Immature natural killer cell (primary cell): ENCODE measurements around the gene PEG3. TPM values are rescaled to one million over a fixed set of nuclear protein-coding genes. Genes with fewer than 3 reads are reported as not detected.

Experiments
- DNase-seq, 3 donors: peaks; one replicate each; pipeline ENCODE4 v3.0.0; 2022; ENCODE audit warnings: mixed read lengths in 1 of 3
- H3K27ac Mint-ChIP-seq, 6 donors: one replicate each; pipeline ENCODE4 v1.8.0; 2020; ENCODE audit warnings: mixed read lengths in 6 of 6, mild to moderate bottlenecking in 5 of 6, inconsistent platforms in 4 of 6, moderate library complexity in 3 of 6
- H3K27me3 Mint-ChIP-seq, 3 donors: one replicate each; pipeline ENCODE4 v1.8.0; 2020 to 2021; ENCODE audit warnings: low read depth in 3 of 3, mild to moderate bottlenecking in 3 of 3, mixed read lengths in 3 of 3, moderate library complexity in 3 of 3, inconsistent platforms in 1 of 3
- H3K36me3 Mint-ChIP-seq, 3 donors: one replicate each; pipeline ENCODE4 v1.8.0; 2020; ENCODE audit warnings: mixed read lengths in 3 of 3, inconsistent platforms in 2 of 3, mild to moderate bottlenecking in 2 of 3
- H3K4me1 Mint-ChIP-seq, 2 donors: one replicate each; pipeline ENCODE4 v1.8.0; 2020; ENCODE audit warnings: inconsistent platforms in 2 of 2, mild to moderate bottlenecking in 2 of 2, mixed read lengths in 2 of 2, moderate library complexity in 1 of 2
- H3K4me3 Mint-ChIP-seq, 5 donors: one replicate each; pipeline ENCODE4 v1.8.0; 2020; ENCODE audit warnings: mild to moderate bottlenecking in 5 of 5, mixed read lengths in 5 of 5, inconsistent platforms in 3 of 5, moderate library complexity in 3 of 5
- H3K9me3 Mint-ChIP-seq, 6 donors: one replicate each; pipeline ENCODE4 v1.8.0; 2020; ENCODE audit warnings: mild to moderate bottlenecking in 6 of 6, mixed read lengths in 6 of 6, inconsistent platforms in 4 of 6, moderate library complexity in 3 of 6
- polyA plus RNA-seq, 3 donors: library from polyadenylated mRNA; unstranded; fragments of 300-500 nt; fragmentation: Illumina TruSeq; gene quantifications; one replicate each; pipeline ENCODE4 v1.2.3, GENCODE V29; 2021

Gene PEG3
- polyA plus RNA-seq, 3 donors from 2014 or later, result not detected

DNA sequence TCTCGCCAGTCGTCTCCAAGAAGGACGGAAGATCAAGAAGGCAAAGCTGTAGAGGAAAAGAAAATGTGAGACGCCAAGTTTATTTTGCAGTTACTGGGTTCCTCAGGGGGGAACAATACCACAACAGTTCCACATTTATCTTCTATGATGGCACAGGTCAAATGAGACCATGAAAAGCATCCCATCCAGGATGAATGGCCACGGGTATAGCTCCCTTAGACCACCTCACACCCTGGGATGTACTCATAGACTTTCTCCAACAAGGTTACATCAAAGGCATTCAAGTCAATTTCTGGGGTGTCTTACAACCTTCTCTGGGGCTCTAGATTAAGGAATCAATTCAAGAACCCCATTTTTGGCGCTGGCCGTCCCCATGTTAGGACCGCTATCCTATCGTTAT lies 4.5 kb downstream of the PEG3 start:
- H3K4me3 Mint-ChIP-seq, result no peak overlapping the region
- peaks cover 5 to 16% (median 8%) of the 10 kb centered on the region in 3 donors for H3K27me3 Mint-ChIP-seq
- H3K36me3 Mint-ChIP-seq, result peaks cover 0 to 13% (median 6%) of the 10 kb centered on the region in 3 donors
- H3K4me1 Mint-ChIP-seq, result peaks cover 6 to 9% of the 10 kb centered on the region in 2 donors
- peaks cover 22 to 61% (median 41%) of the 10 kb centered on the region in 6 donors for H3K9me3 Mint-ChIP-seq
- DNase-seq, result no peak
- no peak overlapping the region for H3K27ac Mint-ChIP-seq

DNA sequence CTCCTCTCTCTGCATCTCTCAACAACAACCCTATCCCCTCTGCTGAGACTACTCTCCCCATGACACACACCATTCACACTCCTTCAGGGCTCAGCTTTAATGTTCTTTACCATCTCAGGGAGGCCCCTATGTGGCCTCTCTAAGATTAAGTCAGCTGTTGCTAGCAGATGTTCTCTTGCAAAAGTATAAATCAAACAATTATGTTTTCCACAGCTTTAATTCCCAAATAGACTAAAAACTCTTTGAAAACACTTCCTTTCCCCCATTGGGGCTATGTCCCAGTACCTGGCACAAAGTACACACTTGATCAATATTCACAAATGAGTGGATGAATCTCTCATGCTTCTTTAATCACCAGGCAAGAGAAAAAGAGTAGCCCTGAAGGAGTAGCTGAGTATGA lies 5.1 kb downstream of the PEG3 start:
- Mint-ChIP-seq H3K4me1 (peaks cover 6 to 9% of the 10 kb centered on the region in 2 donors), H3K27me3 (peaks cover 5 to 14% (median 8%) of the 10 kb centered on the region in 3 donors), H3K27ac (no peak overlapping the region), H3K4me3 (no peak overlapping the region), H3K9me3 (peaks cover 22 to 57% (median 37%) of the 10 kb centered on the region in 6 donors), H3K36me3 (peaks cover 0 to 13% (median 6%) of the 10 kb centered on the region in 3 donors)
- DNase-seq, result no peak

DNA sequence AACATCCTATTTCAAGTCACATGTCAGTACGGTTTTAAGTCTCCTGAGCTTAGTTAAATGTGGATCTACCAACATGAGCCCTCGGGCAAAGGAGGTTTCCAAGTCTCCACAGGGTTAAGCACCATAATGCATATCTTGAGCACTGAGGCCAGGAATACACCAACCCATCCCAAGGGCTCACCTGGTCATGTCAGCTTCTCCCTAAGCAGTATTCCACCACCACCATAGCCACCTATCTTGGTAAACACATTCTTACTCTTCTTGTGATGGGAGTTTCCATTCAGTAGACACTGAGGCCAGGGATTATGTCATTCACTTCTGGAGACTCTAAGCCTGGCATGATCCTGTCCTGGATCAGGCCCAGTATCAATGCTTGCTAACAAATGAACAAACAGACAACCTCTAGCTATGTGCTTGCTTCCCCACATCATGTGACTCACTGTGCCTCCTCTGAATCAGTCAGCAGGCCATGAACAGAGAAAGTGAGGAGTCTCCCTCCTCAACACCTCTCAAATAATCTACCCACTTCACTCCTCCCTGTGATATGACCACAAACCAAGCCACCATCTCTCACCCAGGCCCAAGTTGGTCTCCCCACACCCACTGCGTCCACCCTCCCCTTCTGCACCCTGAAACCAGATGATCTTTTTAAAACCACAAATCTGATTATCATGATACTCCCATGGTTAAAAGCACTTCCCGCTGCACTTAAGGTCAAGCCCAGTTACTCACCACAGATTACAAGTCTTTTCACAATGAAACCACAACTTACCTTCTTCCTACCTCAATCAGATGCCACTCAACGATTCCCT lies 5.8 kb downstream of the PEG3 start:
- H3K27ac Mint-ChIP-seq, result no peak overlapping the region
- no peak overlapping the region for H3K4me3 Mint-ChIP-seq
- peaks cover 5 to 14% (median 9%) of the 10 kb centered on the region in 3 donors for H3K27me3 Mint-ChIP-seq
- H3K9me3 Mint-ChIP-seq, result peaks cover 22 to 60% (median 37%) of the 10 kb centered on the region in 6 donors
- H3K36me3 Mint-ChIP-seq, result peaks cover 0 to 13% (median 6%) of the 10 kb centered on the region in 3 donors
- H3K4me1 Mint-ChIP-seq, result peaks cover 6 to 9% of the 10 kb centered on the region in 2 donors
- DNase-seq, result no peak

DNA sequence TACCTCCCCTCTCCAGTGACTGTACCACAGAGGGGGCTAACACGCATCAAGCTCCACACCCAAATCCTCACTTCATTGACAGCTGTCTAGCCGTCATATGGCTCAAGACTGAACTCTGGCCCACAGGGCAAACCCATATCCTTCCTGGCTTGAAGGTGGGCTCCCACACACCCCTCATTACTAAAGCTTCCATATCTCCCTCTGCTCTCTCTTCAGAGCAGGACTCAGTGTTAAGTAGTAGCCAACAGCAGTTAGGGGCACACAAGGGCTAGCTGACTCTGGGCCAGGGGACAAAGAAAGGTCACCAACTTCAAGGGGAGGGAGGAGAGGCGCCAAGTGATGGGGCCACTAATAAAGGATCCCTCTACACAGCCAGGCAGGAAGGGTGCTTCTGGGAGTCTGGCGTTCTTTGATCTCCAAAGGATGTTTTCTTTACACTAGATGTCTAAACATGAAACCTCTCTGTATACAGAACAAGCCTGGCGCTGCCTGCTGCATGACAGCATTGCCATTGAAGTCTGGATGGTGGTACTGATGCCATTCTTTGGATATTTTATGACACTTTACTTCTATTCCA lies 8.1 kb downstream of the PEG3 start:
- peaks cover 19 to 49% (median 29%) of the 10 kb centered on the region in 6 donors for H3K9me3 Mint-ChIP-seq
- no peak overlapping the region for H3K27ac Mint-ChIP-seq
- no peak for DNase-seq
- peaks cover 2 to 9% (median 6%) of the 10 kb centered on the region in 3 donors for H3K27me3 Mint-ChIP-seq
- peaks cover 3 to 12% (median 6%) of the 10 kb centered on the region in 3 donors for H3K36me3 Mint-ChIP-seq
- H3K4me1 Mint-ChIP-seq, result peaks cover 0 to 3% of the 10 kb centered on the region in 2 donors
- H3K4me3 Mint-ChIP-seq, result no peak overlapping the region

DNA sequence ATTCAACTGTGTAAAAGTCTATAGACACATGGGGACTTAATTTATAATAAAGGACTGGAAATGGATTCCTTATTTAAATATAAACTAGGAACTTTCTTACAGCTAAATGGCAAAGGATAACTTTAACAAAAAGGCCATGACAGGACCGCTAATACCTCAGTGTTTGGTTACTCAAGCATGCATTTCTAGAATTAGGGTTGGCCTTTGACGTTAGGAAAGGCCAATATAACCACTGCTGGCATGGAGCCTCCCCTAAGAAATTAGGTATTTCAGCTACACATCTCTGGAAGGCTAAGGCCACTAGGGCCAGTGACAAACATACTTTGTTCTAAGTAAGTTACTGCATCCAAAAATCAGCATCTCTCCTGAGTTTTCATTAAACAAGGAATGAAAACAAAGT lies 9.3 kb downstream of the PEG3 start:
- H3K27me3 Mint-ChIP-seq, result peaks cover 0 to 2% (median 2%) of the 10 kb centered on the region in 3 donors
- H3K4me1 Mint-ChIP-seq, result no peaks in the 10 kb centered on the region
- no peak overlapping the region for H3K27ac Mint-ChIP-seq

DNA sequence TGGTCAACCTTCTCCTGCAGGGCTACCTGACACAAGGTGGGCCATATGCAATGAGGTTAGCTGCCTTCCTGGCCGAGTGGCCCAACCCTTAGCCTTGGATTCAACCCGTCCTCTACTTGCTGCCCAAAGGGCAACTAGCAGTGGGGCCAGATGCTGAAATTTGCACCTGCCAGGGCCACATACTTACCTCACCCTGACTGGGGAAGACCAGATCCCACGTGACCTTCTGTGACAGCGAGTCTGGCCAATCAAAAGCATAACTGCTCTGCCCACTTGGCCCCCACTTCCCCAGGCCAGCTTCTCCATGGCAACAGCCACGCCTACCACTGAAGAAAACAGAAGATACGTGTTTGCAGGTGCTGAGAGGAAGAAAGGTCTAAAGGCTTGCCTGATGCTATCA lies 10.9 kb downstream of the PEG3 start:
- no peaks in the 10 kb centered on the region for H3K4me1 Mint-ChIP-seq
- H3K27ac Mint-ChIP-seq, result no peak overlapping the region
- peaks cover 3 to 32% (median 23%) of the 10 kb centered on the region in 6 donors for H3K9me3 Mint-ChIP-seq
- DNase-seq, result no peak
- peaks cover 0 to 3% (median 0%) of the 10 kb centered on the region in 3 donors for H3K36me3 Mint-ChIP-seq
- H3K4me3 Mint-ChIP-seq, result no peak overlapping the region
- H3K27me3 Mint-ChIP-seq, result peaks cover 0 to 3% (median 2%) of the 10 kb centered on the region in 3 donors

More for the DNA sequence above, 9.3 kb downstream of the PEG3 start:
- peaks cover 15 to 39% (median 27%) of the 10 kb centered on the region in 6 donors for H3K9me3 Mint-ChIP-seq
- no peak for DNase-seq
- H3K4me3 Mint-ChIP-seq, result no peak overlapping the region
- H3K36me3 Mint-ChIP-seq, result peaks cover 3 to 8% (median 6%) of the 10 kb centered on the region in 3 donors

DNA sequence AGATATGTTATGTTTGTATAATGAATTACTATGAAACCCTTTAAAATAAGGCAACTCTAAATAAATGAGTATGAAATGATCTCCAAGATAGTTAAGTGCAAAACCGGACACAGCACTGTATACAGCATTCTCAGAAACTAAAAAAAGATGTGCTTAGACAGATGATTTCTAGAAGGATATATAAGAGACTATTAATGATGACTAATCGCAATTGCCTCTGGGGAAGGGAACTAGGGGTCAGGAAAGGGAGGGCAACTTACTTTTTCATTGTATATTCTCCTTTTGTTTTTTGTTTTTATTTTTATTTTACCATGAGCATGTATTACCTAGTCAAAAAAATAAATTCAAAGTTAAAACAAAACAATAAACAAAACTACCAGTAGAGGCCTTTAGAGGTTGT lies 12.8 kb downstream of the PEG3 start:
- H3K4me1 Mint-ChIP-seq, result no peaks in the 10 kb centered on the region
- H3K9me3 Mint-ChIP-seq, result peaks cover 3 to 30% (median 15%) of the 10 kb centered on the region in 6 donors
- no peak for DNase-seq
- peaks cover 0 to 3% (median 0%) of the 10 kb centered on the region in 3 donors for H3K36me3 Mint-ChIP-seq
- no peak overlapping the region for H3K4me3 Mint-ChIP-seq
- H3K27me3 Mint-ChIP-seq, result peaks cover 0 to 3% (median 3%) of the 10 kb centered on the region in 3 donors
- H3K27ac Mint-ChIP-seq, result no peak overlapping the region

DNA sequence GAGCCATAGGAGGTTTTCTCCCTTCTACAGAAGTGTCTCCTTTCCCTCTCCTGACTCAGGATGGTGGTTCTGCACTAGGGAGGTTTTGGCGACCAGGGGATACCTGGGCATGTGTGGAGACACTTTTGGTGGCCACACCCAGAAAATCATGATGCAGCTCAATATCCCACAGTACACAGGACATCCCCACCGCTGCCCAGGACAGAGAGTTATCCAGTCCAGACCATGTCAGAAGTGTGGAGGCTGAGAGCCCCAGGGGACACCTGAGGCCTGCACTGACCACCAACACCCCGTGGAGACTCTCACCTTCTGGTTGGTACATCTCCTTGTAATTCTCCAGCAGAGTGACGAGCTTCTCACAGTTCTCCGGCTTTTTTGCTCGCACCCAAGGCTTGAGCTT lies 16.6 kb downstream of the PEG3 start:
- Mint-ChIP-seq H3K4me3 (no peak overlapping the region), H3K27me3 (peaks cover 0 to 8% (median 3%) of the 10 kb centered on the region in 3 donors), H3K36me3 (peaks cover 0 to 3% (median 0%) of the 10 kb centered on the region in 3 donors), H3K4me1 (no peaks in the 10 kb centered on the region), H3K9me3 (peaks cover 6 to 41% (median 20%) of the 10 kb centered on the region in 6 donors), H3K27ac (no peak overlapping the region)
- no peak for DNase-seq

DNA sequence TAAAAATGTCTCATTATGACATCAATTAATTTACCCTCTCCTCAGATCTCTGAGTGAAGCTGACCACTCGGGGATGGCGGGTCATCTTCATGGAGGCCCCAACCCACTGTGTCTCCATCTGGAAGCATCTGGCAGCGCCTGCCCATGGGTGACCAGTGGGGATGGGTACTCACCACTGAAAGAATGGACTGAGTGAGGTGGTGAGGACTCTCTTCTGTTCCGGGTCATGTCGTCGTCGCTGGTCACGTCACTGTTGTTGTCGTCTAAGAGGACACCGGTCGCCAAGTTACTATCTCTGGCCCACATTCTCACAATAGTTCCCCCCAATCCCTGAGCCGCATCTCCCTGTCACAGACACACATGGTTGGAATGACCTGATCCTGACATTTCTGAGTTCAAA lies 17.1 kb downstream of the PEG3 start:
- DNase-seq, result no peak
- no peak overlapping the region for H3K4me3 Mint-ChIP-seq
- H3K27ac Mint-ChIP-seq, result no peak overlapping the region
- peaks cover 5 to 46% (median 23%) of the 10 kb centered on the region in 6 donors for H3K9me3 Mint-ChIP-seq
- peaks cover 0 to 8% (median 3%) of the 10 kb centered on the region in 3 donors for H3K27me3 Mint-ChIP-seq
- H3K4me1 Mint-ChIP-seq, result no peaks in the 10 kb centered on the region
- peaks cover 0 to 3% (median 0%) of the 10 kb centered on the region in 3 donors for H3K36me3 Mint-ChIP-seq

DNA sequence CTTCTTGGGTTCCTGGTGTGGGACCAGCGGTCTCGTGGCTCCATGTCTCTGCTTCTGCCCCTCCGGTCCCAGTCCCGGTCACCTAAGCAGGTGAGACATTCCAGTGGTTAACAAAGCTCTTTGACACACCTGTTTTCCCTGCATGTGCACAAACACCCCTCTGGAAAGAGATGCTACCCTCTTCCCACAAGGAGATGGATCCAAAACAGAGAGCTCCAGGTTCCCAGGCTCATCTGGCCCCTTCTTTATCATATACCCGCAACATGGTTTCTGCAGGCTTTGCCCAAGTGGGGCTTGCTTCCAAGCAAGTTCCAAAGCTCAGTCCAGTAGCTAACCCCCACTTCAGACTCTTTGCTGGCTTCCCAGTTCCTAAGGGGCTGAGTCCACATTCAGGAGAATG lies 17.8 kb downstream of the PEG3 start:
- H3K4me1 Mint-ChIP-seq, result no peaks in the 10 kb centered on the region
- no peak overlapping the region for H3K27ac Mint-ChIP-seq
- H3K9me3 Mint-ChIP-seq, result peaks cover 7 to 53% (median 23%) of the 10 kb centered on the region in 6 donors
- H3K36me3 Mint-ChIP-seq, result no peaks in the 10 kb centered on the region
- H3K4me3 Mint-ChIP-seq, result no peak overlapping the region
- DNase-seq, result no peak
- peaks cover 0 to 10% (median 3%) of the 10 kb centered on the region in 3 donors for H3K27me3 Mint-ChIP-seq

DNA sequence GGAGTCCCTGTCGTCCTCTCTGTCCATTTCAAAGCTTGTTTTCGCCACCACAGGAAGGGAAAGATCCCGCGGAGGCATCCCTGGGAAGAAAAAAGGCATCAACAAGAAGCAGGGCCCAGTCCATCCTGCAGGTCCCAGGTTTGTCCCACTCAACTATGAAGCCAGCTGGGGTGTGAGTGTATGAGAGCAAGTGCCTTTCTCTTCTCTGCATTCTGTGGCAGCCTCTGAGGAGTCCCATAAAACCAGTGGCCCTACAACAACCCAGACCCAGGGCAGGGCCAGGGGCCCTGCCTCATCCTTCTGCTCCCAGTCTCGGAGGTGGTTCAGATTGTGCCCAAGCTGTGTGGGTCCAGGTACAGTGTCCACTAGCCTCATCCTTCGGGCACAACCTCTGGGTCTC lies 18.9 kb downstream of the PEG3 start:
- Mint-ChIP-seq H3K9me3 (peaks cover 7 to 62% (median 27%) of the 10 kb centered on the region in 6 donors), H3K4me3 (no peak overlapping the region)
- no peak for DNase-seq

DNA sequence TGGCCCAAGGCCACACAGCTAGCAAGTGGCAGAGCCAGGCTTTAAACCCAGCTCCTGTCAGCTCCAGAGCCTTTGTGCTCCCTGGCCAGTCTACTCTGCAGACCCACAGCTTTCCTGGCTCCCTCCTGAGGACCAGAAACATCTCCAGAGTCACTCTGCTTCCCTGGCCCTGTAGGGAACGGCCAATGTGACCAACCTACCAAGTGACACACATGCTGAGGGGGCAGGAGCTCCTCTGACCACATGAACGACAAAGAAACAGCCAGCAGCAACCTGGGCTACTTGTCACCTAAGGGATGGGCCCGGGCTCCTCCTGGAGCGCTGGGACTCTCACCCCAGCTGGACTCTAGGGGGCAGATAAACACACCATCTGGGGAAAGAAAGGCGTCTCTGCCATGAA lies 19.3 kb downstream of the PEG3 start:
- no peak overlapping the region for H3K4me3 Mint-ChIP-seq
- DNase-seq, result no peak
- H3K27me3 Mint-ChIP-seq, result peaks cover 0 to 10% (median 6%) of the 10 kb centered on the region in 3 donors
- peaks cover 7 to 67% (median 29%) of the 10 kb centered on the region in 6 donors for H3K9me3 Mint-ChIP-seq
- no peak overlapping the region for H3K27ac Mint-ChIP-seq
- no peaks in the 10 kb centered on the region for H3K4me1 Mint-ChIP-seq
- H3K36me3 Mint-ChIP-seq, result no peaks in the 10 kb centered on the region

More for the DNA sequence above, 18.9 kb downstream of the PEG3 start:
- Mint-ChIP-seq H3K27me3 (peaks cover 0 to 10% (median 6%) of the 10 kb centered on the region in 3 donors), H3K4me1 (no peaks in the 10 kb centered on the region), H3K36me3 (no peaks in the 10 kb centered on the region), H3K27ac (no peak overlapping the region)

DNA sequence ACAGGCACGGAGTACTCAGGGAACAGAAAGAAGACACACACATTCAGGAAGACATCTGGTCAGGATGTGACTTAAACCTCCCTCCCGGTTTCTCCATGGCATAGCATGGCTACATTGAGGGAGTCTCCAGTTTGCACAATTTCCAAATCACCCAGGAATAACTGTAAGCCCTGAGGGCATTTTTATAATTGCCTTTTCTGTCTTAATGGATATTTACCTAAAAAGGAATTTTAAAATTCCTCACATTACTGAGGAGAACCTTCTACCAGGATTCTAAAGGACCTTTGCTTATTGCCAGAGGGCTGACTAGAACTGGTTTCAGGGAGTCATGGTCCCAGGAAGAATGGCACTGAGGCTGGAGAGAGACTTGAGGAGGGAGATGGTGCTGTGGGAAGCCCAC lies 21.4 kb downstream of the PEG3 start:
- Mint-ChIP-seq H3K4me3 (no peak overlapping the region), H3K36me3 (peaks cover 0 to 6% (median 0%) of the 10 kb centered on the region in 3 donors), H3K27me3 (peaks cover 0 to 10% (median 3%) of the 10 kb centered on the region in 3 donors), H3K4me1 (no peaks in the 10 kb centered on the region), H3K27ac (no peak overlapping the region), H3K9me3 (peaks cover 7 to 76% (median 33%) of the 10 kb centered on the region in 6 donors)
- no peak for DNase-seq

DNA sequence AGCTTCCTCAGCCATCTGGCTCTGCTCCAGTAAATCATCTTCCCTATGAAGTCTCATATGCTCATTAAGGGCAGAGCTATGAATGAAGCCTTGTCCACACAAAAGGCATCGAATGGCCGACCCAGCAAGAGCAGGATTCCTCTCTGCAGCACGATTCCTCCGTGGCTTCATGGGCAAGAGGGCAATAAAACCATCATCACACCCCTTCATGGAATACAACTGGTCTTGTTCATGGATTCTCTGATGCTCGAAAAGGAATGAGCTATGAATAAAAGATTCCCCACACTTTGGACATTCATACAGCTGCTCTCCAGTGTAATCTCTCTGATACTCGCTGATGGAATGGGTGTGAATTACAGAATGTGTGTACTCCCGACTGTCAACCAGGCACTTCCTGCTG lies 25.9 kb downstream of the PEG3 start:
- no peak overlapping the region for H3K27ac Mint-ChIP-seq
- no peaks in the 10 kb centered on the region for H3K4me1 Mint-ChIP-seq
- H3K27me3 Mint-ChIP-seq, result peaks cover 2 to 3% (median 2%) of the 10 kb centered on the region in 3 donors
- H3K9me3 Mint-ChIP-seq, result peaks cover 6 to 60% (median 31%) of the 10 kb centered on the region in 6 donors
- no peak overlapping the region for H3K4me3 Mint-ChIP-seq
- peaks cover 0 to 6% (median 0%) of the 10 kb centered on the region in 3 donors for H3K36me3 Mint-ChIP-seq
- no peak for DNase-seq
